ENCODE data around the gene POLR2I.
"Not testable (repeated sequence)": the region's sequence is repeated elsewhere in the genome, so short reads cannot be mapped to it uniquely, and the experiment has no call there.

DNA sequence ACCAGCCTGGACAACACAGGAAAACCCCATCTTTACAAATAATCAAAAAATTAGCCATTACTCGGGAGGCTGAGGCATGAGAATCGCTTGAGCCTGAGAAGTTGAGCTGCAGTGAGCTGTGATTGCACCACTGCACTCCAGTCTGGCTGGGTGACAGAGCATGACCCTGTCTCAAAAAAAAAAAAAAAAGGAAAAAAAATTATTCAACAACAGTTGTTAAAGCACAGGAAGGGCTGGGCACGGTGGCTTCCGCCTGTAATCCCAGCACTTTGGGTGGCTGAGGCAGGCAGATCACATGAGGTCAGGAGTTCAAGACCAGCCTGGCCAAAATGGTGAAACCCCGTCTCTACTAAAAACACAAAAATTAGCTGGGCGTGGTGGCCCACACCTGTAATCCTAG lies 16.5 kb upstream of the POLR2I start:
- TF ChIP-seq POLR2A, EP300 (IDR thresholded peaks at IDR 0.05): not testable (repeated sequence)
- TF ChIP-seq, protein P1, sequence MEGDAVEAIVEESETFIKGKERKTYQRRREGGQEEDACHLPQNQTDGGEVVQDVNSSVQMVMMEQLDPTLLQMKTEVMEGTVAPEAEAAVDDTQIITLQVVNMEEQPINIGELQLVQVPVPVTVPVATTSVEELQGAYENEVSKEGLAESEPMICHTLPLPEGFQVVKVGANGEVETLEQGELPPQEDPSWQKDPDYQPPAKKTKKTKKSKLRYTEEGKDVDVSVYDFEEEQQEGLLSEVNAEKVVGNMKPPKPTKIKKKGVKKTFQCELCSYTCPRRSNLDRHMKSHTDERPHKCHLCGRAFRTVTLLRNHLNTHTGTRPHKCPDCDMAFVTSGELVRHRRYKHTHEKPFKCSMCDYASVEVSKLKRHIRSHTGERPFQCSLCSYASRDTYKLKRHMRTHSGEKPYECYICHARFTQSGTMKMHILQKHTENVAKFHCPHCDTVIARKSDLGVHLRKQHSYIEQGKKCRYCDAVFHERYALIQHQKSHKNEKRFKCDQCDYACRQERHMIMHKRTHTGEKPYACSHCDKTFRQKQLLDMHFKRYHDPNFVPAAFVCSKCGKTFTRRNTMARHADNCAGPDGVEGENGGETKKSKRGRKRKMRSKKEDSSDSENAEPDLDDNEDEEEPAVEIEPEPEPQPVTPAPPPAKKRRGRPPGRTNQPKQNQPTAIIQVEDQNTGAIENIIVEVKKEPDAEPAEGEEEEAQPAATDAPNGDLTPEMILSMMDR (IDR thresholded peaks at IDR 0.05), result not testable (repeated sequence)
